GM20431 (cell line): ENCODE measurements around the gene COL11A1.
"Not testable (repeated sequence)": the region's sequence is repeated elsewhere in the genome, so short reads cannot be mapped to it uniquely, and the experiment has no call there.

Experiments
- in situ Hi-C: fragments of 300-500 bp; cut with MseI, MboI; formaldehyde crosslinking; loops from one replicate; pipeline ENCODE4 v1.15.0; 2020; ENCODE audit warnings: low sequenced_read_pairs; ENCODE audit not compliant: unreplicated experiment

Gene COL11A1

DNA sequence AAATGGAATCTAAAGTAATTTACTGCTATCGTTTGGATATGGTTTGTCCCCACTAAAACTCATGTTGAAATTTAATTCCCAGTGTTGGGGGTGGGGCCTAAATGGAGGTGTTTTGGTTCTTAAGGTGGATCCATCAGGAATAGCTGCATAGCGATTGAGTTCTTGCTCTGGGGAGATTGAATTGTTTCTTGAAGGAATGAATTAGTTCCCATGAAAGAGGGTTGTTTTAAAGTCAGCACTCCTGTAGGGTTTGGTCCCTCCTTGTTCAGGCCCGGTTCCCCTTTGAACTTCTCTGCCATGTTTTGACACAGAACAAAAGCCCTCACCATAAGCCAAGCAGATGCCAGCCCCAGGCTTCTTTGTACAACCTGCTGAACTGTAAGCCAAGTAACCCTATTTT is 170.9 kb downstream of the COL11A1 start:
- in situ Hi-C loops: no loop called here

DNA sequence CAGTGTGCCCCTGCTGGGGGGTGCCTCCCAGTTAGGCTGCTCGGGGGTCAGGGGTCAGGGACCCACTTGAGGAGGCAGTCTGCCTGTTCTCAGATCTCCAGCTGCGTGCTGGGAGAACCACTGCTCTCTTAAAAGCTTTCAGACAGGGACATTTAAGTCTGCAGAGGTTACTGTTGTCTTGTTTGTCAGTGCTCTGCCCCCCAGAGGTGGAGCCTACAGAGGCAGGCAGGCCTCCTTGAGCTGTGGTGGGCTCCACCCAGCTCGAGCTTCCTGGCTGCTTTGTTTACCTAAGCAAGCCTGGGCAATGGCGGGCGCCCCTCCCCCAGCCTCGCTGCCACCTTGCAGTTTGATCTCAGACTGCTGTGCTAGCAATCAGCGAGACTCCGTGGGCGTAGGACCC is 175.0 kb downstream of the COL11A1 start:
- in situ Hi-C loops: not testable (repeated sequence)

- in situ Hi-C loops: no loop called here
These were observed 188.7 kb downstream of the COL11A1 start for GRCh38 chr1:102919659-102920058.

- in situ Hi-C loops: no loop called here
These were observed 206.3 kb downstream of the COL11A1 start for GRCh38 chr1:102901996-102902395.

- in situ Hi-C loops: no loop called here
These were observed 208.4 kb downstream of the COL11A1 start for GRCh38 chr1:102899935-102900334.

- in situ Hi-C loops: no loop called here
These were observed 210.8 kb downstream of the COL11A1 start for GRCh38 chr1:102897557-102897956.

DNA sequence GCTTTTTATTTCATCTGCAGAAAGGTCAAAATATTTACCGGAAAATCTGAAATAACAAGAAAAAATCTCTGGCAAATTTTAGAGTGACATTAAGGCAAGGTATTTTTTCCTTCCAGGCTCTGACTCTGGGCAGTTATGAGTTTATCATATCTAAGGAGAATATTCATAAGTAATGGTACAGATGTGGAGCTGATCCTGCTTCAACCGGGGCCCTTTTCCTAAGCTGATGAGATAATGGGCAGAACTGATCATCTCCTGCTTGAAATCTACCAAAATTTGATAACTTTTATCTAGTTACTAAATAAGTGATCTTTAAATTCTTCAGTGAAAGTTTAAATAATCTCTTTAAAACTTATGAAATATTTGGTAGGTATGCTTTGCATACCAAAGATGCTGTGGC is 211.6 kb downstream of the COL11A1 start:
- in situ Hi-C loops: no loop called here

- in situ Hi-C loops: no loop called here
These were observed 212.0 kb downstream of the COL11A1 start for GRCh38 chr1:102896286-102896685.

DNA sequence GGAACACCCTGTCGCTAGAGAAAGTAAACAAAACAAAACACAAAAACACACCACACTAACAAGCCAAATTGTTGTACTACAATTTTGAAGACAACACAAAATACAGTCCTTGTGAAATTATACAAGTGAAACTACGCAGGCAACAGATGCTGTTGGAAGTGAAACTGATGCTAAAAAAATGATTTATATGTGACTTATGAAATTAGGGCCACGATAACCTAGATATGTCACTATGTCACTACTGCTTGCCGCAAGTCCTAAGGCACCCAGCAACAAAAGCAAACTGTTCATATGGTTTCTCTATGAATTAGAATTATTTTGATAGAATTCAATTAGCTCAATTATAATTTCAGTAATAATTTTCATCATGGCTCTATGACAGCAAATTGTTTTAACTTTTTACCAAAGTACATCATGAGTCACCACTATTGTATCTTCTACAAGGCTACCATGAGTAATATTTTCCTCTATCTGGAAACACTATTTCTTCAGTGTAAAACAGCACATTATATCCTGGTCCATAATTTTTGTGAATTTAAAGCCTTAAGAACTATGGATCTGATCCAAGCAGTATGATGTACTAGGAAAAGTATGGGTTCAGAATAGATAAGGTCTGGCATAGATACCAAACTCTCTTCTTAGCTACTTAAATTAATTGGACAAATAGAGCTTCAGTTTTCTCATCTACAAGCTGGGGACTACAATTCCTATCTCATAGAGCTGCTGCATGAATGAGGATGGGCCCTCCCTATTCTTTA is 216.3 kb downstream of the COL11A1 start:
- in situ Hi-C loops: no loop called here

DNA sequence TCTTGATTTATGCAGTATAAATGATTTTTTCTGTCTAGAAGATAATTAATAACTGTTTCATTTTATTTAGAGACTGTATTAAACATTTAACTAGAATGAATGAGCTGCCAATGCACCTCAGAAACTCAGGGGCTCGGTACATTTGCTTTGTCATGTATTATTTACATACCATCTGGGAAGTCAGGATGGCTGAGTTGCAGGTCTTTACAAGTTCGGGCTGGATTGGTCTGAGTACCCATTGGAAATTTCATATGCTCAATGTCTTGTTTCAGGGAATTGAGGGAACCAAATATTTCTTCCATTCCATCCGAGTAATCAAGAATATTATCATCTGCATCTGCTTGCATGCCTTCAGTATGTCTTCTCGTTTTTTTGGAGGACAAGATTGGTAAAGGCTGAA is 221.7 kb downstream of the COL11A1 start:
- in situ Hi-C loops: no loop called here

DNA sequence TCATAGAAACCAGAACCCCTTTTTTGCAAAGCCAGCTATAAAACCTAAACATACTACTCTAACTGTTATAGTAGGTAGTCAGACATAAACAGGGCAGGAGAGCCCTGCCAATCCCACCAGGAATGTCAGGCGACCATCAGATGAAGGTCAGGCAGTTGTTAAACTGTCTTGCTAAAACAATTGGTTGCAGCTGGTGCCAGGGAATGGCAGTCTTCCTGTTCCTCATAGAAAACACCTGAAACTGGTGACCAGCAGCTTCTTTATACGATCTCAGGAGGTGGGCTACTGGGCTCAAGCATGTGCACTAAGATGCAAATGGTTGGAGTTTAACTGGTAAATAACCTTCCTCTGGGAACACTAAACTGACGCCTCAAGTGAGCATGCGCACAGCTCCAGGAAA is 224.1 kb downstream of the COL11A1 start:
- in situ Hi-C loops: no loop called here

- in situ Hi-C loops: no loop called here
These were observed 228.8 kb downstream of the COL11A1 start for GRCh38 chr1:102879439-102879993.

DNA sequence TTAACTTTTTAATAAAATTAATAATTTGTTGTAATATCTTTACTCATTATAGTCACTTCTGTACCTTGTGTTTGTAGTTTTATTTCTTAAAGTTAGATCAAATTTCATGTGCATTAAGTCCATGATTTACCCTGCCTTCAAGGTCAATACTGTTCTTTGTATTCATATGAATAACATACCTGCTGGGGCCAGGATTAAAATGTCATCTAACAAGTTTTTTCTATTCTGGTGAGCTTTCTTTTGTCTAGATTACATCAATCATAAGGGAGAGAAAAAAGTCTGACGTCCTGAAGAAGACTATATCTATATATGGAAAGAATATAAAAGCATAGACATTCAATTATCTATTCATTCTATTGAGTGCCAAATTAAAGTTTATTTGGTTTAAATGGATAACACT is 232.6 kb downstream of the COL11A1 start:
- in situ Hi-C loops: no loop called here

- in situ Hi-C loops: no loop called here
These were observed 235.8 kb downstream of the COL11A1 start for GRCh38 chr1:102872526-102872925.

DNA sequence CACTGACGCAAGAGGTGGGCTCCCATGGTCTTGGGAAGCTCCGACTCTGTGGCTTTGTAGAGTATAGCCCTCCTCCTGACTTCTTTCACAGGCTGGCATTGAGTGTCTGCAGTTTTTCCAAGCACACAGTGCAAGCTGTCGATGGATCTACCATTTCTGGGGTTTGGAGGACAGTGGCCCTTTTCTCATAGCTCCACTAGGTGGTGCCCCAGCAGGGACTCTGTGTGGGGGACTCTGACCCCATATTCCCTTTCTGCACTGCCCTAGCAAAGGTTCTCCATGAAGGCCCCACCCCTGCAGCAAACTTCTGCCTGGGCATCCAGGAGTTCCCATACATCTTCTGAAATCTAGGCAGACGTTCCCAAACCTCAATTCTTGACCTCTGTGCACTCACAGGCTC is 236.2 kb downstream of the COL11A1 start:
- in situ Hi-C loops: no loop called here

- in situ Hi-C loops: no loop called here
These were observed 244.6 kb downstream of the COL11A1 start for GRCh38 chr1:102863704-102864103.

GRCh38 chr1:102861247-102861646 is 247.1 kb downstream of the COL11A1 start:
- in situ Hi-C loops: no loop called here

GRCh38 chr1:102858695-102859094 is 249.6 kb downstream of the COL11A1 start:
- in situ Hi-C loops: no loop called here

DNA sequence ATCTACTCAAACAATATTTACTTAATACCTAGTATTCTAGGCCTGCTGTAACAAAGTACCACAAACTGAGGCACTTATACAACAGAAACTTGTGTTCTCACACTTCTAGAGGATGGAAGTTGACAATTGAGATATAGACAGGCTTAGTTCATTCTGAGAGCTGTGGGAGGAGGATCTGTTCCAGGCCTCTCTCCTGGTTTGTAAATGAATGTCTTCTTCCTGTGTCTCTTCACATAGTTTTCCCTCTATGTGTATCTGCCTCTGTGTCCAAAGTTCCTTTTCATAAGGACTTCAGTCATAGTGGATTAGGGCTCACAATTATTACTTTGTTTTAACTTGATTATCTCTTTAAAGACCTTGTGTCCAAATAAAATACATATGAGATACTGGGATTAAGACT is 251.1 kb downstream of the COL11A1 start:
- in situ Hi-C loops: no loop called here

GRCh38 chr1:102853701-102854187 is 254.6 kb downstream of the COL11A1 start:
- in situ Hi-C loops: no loop called here

DNA sequence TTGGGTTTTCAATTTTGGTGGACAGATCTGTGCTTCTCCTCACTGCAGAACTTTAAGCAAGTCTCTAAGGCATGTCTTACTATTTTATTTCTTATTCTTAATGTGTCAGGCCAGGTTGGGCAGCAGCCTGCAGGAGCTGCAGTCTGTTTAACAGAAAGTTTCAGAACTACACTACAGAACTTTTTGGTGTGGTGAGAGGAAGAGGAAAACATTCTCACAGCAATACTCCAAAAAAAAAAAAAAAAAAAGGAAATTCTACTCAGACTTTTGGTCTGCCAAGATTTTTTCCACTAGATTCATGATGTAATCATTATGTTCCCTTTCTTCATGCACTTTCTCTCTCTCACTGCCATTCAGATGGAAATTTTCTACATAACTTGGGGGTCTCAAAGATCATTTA is 255.2 kb downstream of the COL11A1 start:
- in situ Hi-C loops: no loop called here

DNA sequence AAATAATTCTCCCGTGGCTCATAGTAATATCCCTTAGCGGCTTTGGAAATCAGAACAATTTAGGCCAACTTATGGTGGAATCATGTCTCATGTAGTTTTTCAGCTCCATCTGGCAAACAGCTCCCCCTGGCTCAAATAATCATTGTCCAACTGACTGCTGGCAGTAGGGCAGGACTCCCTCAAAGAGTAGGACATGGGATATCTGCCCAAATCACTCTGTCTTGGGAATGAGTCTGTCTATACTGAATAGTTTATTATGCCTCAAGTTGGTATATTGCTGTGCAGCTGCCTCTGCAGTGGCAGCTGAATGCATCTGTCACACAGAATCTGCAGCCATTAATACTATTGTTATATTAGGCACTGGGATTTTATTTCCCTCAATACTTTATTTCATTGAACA is 255.7 kb downstream of the COL11A1 start:
- in situ Hi-C loops: no loop called here
